Neuronal stem cell (in vitro differentiated cells): ENCODE results near the gene SNX33.

ENCODE experiments used
- DNase-seq: peaks from one replicate; pipeline ENCODE4 v3.0.0-alpha.2; 2013; ENCODE audit warnings: low spot score
- H2AFZ ChIP-seq: one replicate; pipeline ENCODE4 v1.6.1; 2013; ENCODE audit warnings: mild to moderate bottlenecking, low read length, inconsistent platforms
- H2AK5ac ChIP-seq: 2 replicates; pipeline ENCODE4 v1.6.1; 2013; ENCODE audit warnings: low read depth, mild to moderate bottlenecking, inconsistent platforms, low read length, moderate library complexity, mixed read lengths
- H2BK120ac ChIP-seq: 2 replicates; pipeline ENCODE4 v1.6.1; 2013; ENCODE audit warnings: low read depth, mild to moderate bottlenecking, inconsistent platforms, low read length, moderate library complexity, mixed read lengths
- H2BK12ac ChIP-seq: one replicate; pipeline ENCODE4 v1.6.1; 2013; ENCODE audit warnings: low read length, inconsistent platforms
- H2BK15ac ChIP-seq: 2 replicates; pipeline ENCODE4 v1.6.1; 2013; ENCODE audit warnings: mild to moderate bottlenecking, low read length, inconsistent platforms, mixed read lengths
- H2BK5ac ChIP-seq: one replicate; pipeline ENCODE4 v1.6.1; 2013; ENCODE audit warnings: inconsistent platforms, mild to moderate bottlenecking, low read length, moderate library complexity
- H3K14ac ChIP-seq: one replicate; pipeline ENCODE4 v1.6.1; 2013; ENCODE audit warnings: low read length, inconsistent platforms
- H3K18ac ChIP-seq: 2 replicates; pipeline ENCODE4 v1.6.1; 2013; ENCODE audit warnings: low read length, inconsistent platforms
- H3K23ac ChIP-seq: 2 replicates; pipeline ENCODE4 v1.6.1; 2013; ENCODE audit warnings: low read depth, mild to moderate bottlenecking, mixed read lengths, low read length, inconsistent platforms; ENCODE audit not compliant: poor library complexity
- H3K27ac ChIP-seq: replicated peaks from 3 replicates; pipeline ENCODE4 v1.5.1; 2013; ENCODE audit warnings: low read length, inconsistent platforms
- H3K27me3 ChIP-seq, 3 experiments: 2 replicates each; pipeline ENCODE4 v1.6.1; 2013; ENCODE audit warnings: low read length in 3 of 3, mild to moderate bottlenecking in 2 of 3, inconsistent platforms in 1 of 3, low read depth in 1 of 3, mixed read lengths in 1 of 3, moderate library complexity in 1 of 3; ENCODE audit not compliant: control insufficient read depth in 3 of 3, insufficient read depth in 3 of 3
- H3K36me3 ChIP-seq, 2 donors: replicated peaks in 1 of 2; 2 replicates each; pipeline ENCODE4 v1.6.1; 2013; ENCODE audit warnings: low read length in 2 of 2; ENCODE audit not compliant: control insufficient read depth in 2 of 2, insufficient read depth in 2 of 2
- H3K4ac ChIP-seq: 2 replicates; pipeline ENCODE4 v1.6.1; 2013; ENCODE audit warnings: inconsistent platforms, mild to moderate bottlenecking, low read length, moderate library complexity
- H3K4me1 ChIP-seq, 2 donors: 1 replicate in 1 of 2; 2 replicates in 1 of 2; pipeline ENCODE4 v1.6.1; 2013; ENCODE audit warnings: low read length in 2 of 2, low read depth in 1 of 2; ENCODE audit not compliant: control insufficient read depth in 2 of 2, insufficient read depth in 1 of 2
- H3K4me2 ChIP-seq: one replicate; pipeline ENCODE4 v1.6.1; 2013; ENCODE audit warnings: mild to moderate bottlenecking, low read length, inconsistent platforms; ENCODE audit not compliant: insufficient read depth, poor library complexity, severe bottlenecking
- H3K4me3 ChIP-seq, 2 donors: 2 replicates each; pipeline ENCODE4 v1.5.1; 2013; ENCODE audit warnings: low read length in 2 of 2, mild to moderate bottlenecking in 2 of 2, inconsistent platforms in 1 of 2, moderate library complexity in 1 of 2
- H3K79me1 ChIP-seq: one replicate; pipeline ENCODE4 v1.6.1; 2013; ENCODE audit warnings: low read depth, mild to moderate bottlenecking, inconsistent platforms, low read length, moderate library complexity
- H3K9ac ChIP-seq: one replicate; pipeline ENCODE4 v1.6.1; 2013; ENCODE audit warnings: mild to moderate bottlenecking, low read depth, low read length, inconsistent platforms; ENCODE audit not compliant: poor library complexity
- H3K9me3 ChIP-seq, 2 donors: replicated peaks in 1 of 2; 2 replicates each; pipeline versions ENCODE3 to v1.6.1; 2013; ENCODE audit warnings: low read length in 2 of 2, mild to moderate bottlenecking in 2 of 2, inconsistent platforms in 1 of 2, low read depth in 1 of 2, mixed read lengths in 1 of 2, moderate library complexity in 1 of 2; ENCODE audit not compliant: control insufficient read depth in 2 of 2, insufficient read depth in 1 of 2
- H4K8ac ChIP-seq: one replicate; pipeline ENCODE4 v1.6.1; 2013; ENCODE audit warnings: low read depth, mild to moderate bottlenecking, inconsistent platforms, low read length, moderate library complexity
- H4K91ac ChIP-seq: one replicate; pipeline ENCODE4 v1.6.1; 2013; ENCODE audit warnings: low read length, low read depth, mild to moderate bottlenecking, inconsistent platforms; ENCODE audit not compliant: poor library complexity
- WGBS, 2 donors: extraction: QIAGEN DNeasy Blood & Tissue Kit; methylation state at CpG; one replicate each; pipeline ENCODE4 v1.1.7; 2013; ENCODE audit warnings: missing lambda C conversion rate in 2 of 2, mixed read lengths in 1 of 2; ENCODE audit not compliant: insufficient read length in 2 of 2, insufficient replicate concordance in 1 of 2; ENCODE audit errors: extremely low coverage in 2 of 2; 5-methylcytosine and 5-hydroxymethylcytosine counted together

The SNX33 gene

GRCh38 chr15:75646112-75646943, 1.4 kb upstream of the SNX33 start:
- H3K18ac ChIP-seq: no peak overlapping the region
- no peak overlapping the region for H3K4ac ChIP-seq
- no peak overlapping the region for H3K14ac ChIP-seq
- no peak overlapping the region for H4K8ac ChIP-seq
- H3K23ac ChIP-seq: no peak overlapping the region
- peak overlapping the region; percentile 96 to 98 for H3K4me3 ChIP-seq
- H3K9ac ChIP-seq: peak overlapping the region; percentile 93
- H2AK5ac ChIP-seq: no peak overlapping the region
- H3K4me1 ChIP-seq: peaks cover 27 to 28% of the 10 kb centered on the region in 2 donors
- no peak overlapping the region for H2BK120ac ChIP-seq
- WGBS, 2 donors: no CpG with 5 or more reads among the region's 5 CpGs
- peaks cover 13 to 22% of the 10 kb centered on the region in 2 donors for H3K36me3 ChIP-seq
- no peak overlapping the region for H3K27ac ChIP-seq
- peak overlapping the region; percentile 99 for H2AFZ ChIP-seq
- H3K27me3 ChIP-seq: peaks cover 0 to 9% (median 0%) of the 10 kb centered on the region in 3 experiments
- no peak for DNase-seq
- H2BK5ac ChIP-seq: no peak overlapping the region
- no peak overlapping the region for H4K91ac ChIP-seq
- no peak overlapping the region for H2BK12ac ChIP-seq
- H3K4me2 ChIP-seq: peak overlapping the region; percentile 99
- H3K9me3 ChIP-seq: no peaks in the 10 kb centered on the region
- peaks cover 9% of the 10 kb centered on the region for H3K79me1 ChIP-seq
- H2BK15ac ChIP-seq: no peak overlapping the region

GRCh38 chr15:75646944-75647364, 758 bp upstream of the SNX33 start:
- Histone ChIP-seq H2AK5ac (no peak overlapping the region), H3K9me3 (no peaks in the 10 kb centered on the region), H2BK5ac (peak overlapping the region; percentile 97), H3K79me1 (peaks cover 12% of the 10 kb centered on the region), H4K91ac (no peak overlapping the region), H2BK12ac (no peak overlapping the region), H3K27ac (peak overlapping the region; percentile 93), H3K4me1 (peaks cover 32 to 34% of the 10 kb centered on the region in 2 donors), H3K4me3 (peak overlapping the region; percentile 96 to 98), H3K14ac (peak overlapping the region; percentile 3), H4K8ac (no peak overlapping the region), H3K23ac (peak overlapping the region; percentile 62), H3K4me2 (peak overlapping the region; percentile 99), H2BK15ac (peak overlapping the region; percentile 60), H3K18ac (peak overlapping the region; percentile 93), H3K9ac (peak overlapping the region; percentile 93), H3K36me3 (peaks cover 13 to 28% of the 10 kb centered on the region in 2 donors), H2AFZ (peak overlapping the region; percentile 99), H3K27me3 (peaks cover 0 to 9% (median 0%) of the 10 kb centered on the region in 3 experiments), H2BK120ac (no peak overlapping the region), H3K4ac (no peak overlapping the region)
- WGBS, 2 donors: no CpG with 5 or more reads among the region's 26 CpGs
- no peak for DNase-seq

GRCh38 chr15:75648156-75649000, 666 bp downstream of the SNX33 start:
- Histone ChIP-seq H2BK15ac (peak overlapping the region; percentile 42), H2BK120ac (peak overlapping the region; percentile 27), H2AFZ (peak overlapping the region; percentile 99), H3K79me1 (peaks cover 12% of the 10 kb centered on the region), H2BK12ac (no peak overlapping the region), H3K9ac (peak overlapping the region; percentile 85), H3K4me1 (peaks cover 42 to 44% of the 10 kb centered on the region in 2 donors), H3K14ac (peak overlapping the region; percentile 77), H4K91ac (peak overlapping the region; percentile 22), H3K4me3 (peak overlapping the region; percentile 96 to 98), H3K27me3 (peaks cover 0 to 9% (median 0%) of the 10 kb centered on the region in 3 experiments), H2BK5ac (peak overlapping the region; percentile 97), H3K36me3 (peaks cover 13 to 35% of the 10 kb centered on the region in 2 donors), H3K27ac (peak overlapping the region; percentile 93), H4K8ac (no peak overlapping the region), H3K4me2 (peak overlapping the region; percentile 99), H2AK5ac (peak overlapping the region; percentile 79), H3K18ac (peak overlapping the region; percentile 92), H3K4ac (no peak overlapping the region), H3K9me3 (no peaks in the 10 kb centered on the region), H3K23ac (peak overlapping the region; percentile 44)
- WGBS, 2 donors: no CpG with 5 or more reads among the region's 34 CpGs
- DNase-seq: peak; percentile 72
